ENCODE measurements around the gene NPLOC4.

Gene NPLOC4

DNA sequence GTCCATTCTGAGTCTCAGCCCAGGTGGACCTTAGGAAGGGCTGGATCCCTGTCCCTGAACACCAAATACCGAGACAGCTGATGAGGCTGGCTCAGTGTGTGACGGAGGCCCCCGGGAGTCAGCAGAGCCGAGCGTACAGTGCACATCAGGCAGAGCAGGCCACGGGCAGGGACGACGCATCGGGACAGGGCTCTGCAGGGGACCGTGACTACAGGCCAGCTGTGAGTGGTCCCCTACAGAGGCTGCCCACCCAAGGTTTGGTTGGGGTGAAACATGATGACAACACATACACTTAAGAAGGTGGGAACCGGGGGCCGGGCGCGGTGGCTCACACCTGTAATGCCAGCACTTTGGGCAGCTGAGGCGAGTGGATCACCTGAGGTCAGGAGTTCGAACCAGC lies 36.0 kb upstream of the NPLOC4 start:
- Histone ChIP-seq H3K27me3 (ENCODE audit: insufficient read depth, low read length, poor library complexity, severe bottlenecking) (no peaks in the 10 kb centered on the region), H3K9me2 (replicated peaks; ENCODE audit: low read depth, low read length) (no peaks in the 10 kb centered on the region), H2AFZ (ENCODE audit: low read length) (no peak overlapping the region), H3K4me3 (ENCODE audit: low read length, poor library complexity, severe bottlenecking) (no peak overlapping the region), H3K4me2 (ENCODE audit: low read depth, low read length, poor library complexity, severe bottlenecking) (no peak overlapping the region), H3K79me2 (ENCODE audit: insufficient read depth, low read length) (peaks cover 26% of the 10 kb centered on the region), H3K36me3 (ENCODE audit: insufficient read depth, low read length) (peaks cover 20% of the 10 kb centered on the region; the same call in 1 of the 2 replicates), H3K4me1 (ENCODE audit: insufficient read depth, low read length, poor library complexity, severe bottlenecking) (peaks cover 7% of the 10 kb centered on the region), H3K9me3 (ENCODE audit: insufficient read depth, low read depth, low read length) (no peaks in the 10 kb centered on the region), H3K9ac (ENCODE audit: low read depth, low read length, poor library complexity, severe bottlenecking) (no peak overlapping the region), H3F3A (ENCODE audit: low read depth) (no peaks in the 10 kb centered on the region), H4K20me1 (ENCODE audit: insufficient read depth, low read length, poor library complexity, severe bottlenecking) (peaks cover 17% of the 10 kb centered on the region)
- TF ChIP-seq, protein P1, sequence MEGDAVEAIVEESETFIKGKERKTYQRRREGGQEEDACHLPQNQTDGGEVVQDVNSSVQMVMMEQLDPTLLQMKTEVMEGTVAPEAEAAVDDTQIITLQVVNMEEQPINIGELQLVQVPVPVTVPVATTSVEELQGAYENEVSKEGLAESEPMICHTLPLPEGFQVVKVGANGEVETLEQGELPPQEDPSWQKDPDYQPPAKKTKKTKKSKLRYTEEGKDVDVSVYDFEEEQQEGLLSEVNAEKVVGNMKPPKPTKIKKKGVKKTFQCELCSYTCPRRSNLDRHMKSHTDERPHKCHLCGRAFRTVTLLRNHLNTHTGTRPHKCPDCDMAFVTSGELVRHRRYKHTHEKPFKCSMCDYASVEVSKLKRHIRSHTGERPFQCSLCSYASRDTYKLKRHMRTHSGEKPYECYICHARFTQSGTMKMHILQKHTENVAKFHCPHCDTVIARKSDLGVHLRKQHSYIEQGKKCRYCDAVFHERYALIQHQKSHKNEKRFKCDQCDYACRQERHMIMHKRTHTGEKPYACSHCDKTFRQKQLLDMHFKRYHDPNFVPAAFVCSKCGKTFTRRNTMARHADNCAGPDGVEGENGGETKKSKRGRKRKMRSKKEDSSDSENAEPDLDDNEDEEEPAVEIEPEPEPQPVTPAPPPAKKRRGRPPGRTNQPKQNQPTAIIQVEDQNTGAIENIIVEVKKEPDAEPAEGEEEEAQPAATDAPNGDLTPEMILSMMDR (conservative IDR thresholded peaks at IDR 0.05; ENCODE audit: low read length) = no peak
- no peak for TF ChIP-seq EZH2phosphoT487 (IDR thresholded peaks at IDR 0.05; ENCODE audit: borderline replicate concordance)

DNA sequence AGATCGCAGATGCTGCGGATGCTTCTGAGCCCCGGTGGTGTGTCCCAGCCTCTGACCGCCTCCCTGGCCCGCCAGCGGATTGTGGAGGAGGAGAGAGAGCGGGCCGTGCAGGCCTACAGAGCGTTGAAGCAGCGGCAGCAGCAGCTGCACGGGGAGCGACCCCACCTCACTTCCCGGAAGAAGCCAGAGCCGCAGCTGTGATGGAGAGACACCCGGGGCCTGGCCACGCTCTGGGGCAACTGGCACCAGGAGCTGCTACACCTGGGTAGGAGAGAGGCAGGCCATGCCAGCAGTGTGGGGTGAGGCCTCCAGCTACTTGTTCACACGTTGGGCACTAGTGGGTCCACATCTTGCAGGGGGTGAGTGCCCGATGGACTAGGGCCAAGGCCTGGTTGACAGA lies 35.6 kb upstream of the NPLOC4 start:
- H3K4me1 ChIP-seq (ENCODE audit: insufficient read depth, low read length, poor library complexity, severe bottlenecking) = peaks cover 11% of the 10 kb centered on the region

GRCh38 chr17:81667754-81668153 lies 30.8 kb upstream of the NPLOC4 start:
- H3K9me3 ChIP-seq (ENCODE audit: insufficient read depth, low read depth, low read length) = no peaks in the 10 kb centered on the region
- H3K4me2 ChIP-seq (ENCODE audit: low read depth, low read length, poor library complexity, severe bottlenecking) = peak overlapping the region; percentile 90
- peaks cover 8% of the 10 kb centered on the region for H3F3A ChIP-seq (ENCODE audit: low read depth)
- peak overlapping the region; percentile 99 for H3K9ac ChIP-seq (ENCODE audit: low read depth, low read length, poor library complexity, severe bottlenecking)
- no peak overlapping the region for H2AFZ ChIP-seq (ENCODE audit: low read length)
- H4K20me1 ChIP-seq (ENCODE audit: insufficient read depth, low read length, poor library complexity, severe bottlenecking) = peaks cover 18% of the 10 kb centered on the region
- TF ChIP-seq, protein P1 (conservative IDR thresholded peaks at IDR 0.05; ENCODE audit: low read length) = peak; percentile 72
- no peak for TF ChIP-seq EZH2phosphoT487 (IDR thresholded peaks at IDR 0.05; ENCODE audit: borderline replicate concordance)
- H3K27me3 ChIP-seq (ENCODE audit: insufficient read depth, low read length, poor library complexity, severe bottlenecking) = no peaks in the 10 kb centered on the region
- peaks cover 37% of the 10 kb centered on the region for H3K4me1 ChIP-seq (ENCODE audit: insufficient read depth, low read length, poor library complexity, severe bottlenecking)
- no peaks in the 10 kb centered on the region for H3K9me2 ChIP-seq (replicated peaks; ENCODE audit: low read depth, low read length)
- peaks cover 12% of the 10 kb centered on the region; the same call in 1 of the 2 replicates for H3K36me3 ChIP-seq (ENCODE audit: insufficient read depth, low read length)
- peak overlapping the region; percentile 98 for H3K4me3 ChIP-seq (ENCODE audit: low read length, poor library complexity, severe bottlenecking)
- peaks cover 62% of the 10 kb centered on the region for H3K79me2 ChIP-seq (ENCODE audit: insufficient read depth, low read length)

More for the DNA sequence above, 35.6 kb upstream of the NPLOC4 start:
- H3K9ac ChIP-seq (ENCODE audit: low read depth, low read length, poor library complexity, severe bottlenecking) = no peak overlapping the region
- H3K79me2 ChIP-seq (ENCODE audit: insufficient read depth, low read length) = peaks cover 31% of the 10 kb centered on the region
- no peak overlapping the region for H2AFZ ChIP-seq (ENCODE audit: low read length)
- H3K4me2 ChIP-seq (ENCODE audit: low read depth, low read length, poor library complexity, severe bottlenecking) = no peak overlapping the region
- H3K36me3 ChIP-seq (ENCODE audit: insufficient read depth, low read length) = peaks cover 20% of the 10 kb centered on the region; the same call in 1 of the 2 replicates
- H3K27me3 ChIP-seq (ENCODE audit: insufficient read depth, low read length, poor library complexity, severe bottlenecking) = no peaks in the 10 kb centered on the region
- H4K20me1 ChIP-seq (ENCODE audit: insufficient read depth, low read length, poor library complexity, severe bottlenecking) = peaks cover 17% of the 10 kb centered on the region
- H3K9me3 ChIP-seq (ENCODE audit: insufficient read depth, low read depth, low read length) = no peaks in the 10 kb centered on the region
- no peaks in the 10 kb centered on the region for H3K9me2 ChIP-seq (replicated peaks; ENCODE audit: low read depth, low read length)
- H3F3A ChIP-seq (ENCODE audit: low read depth) = no peaks in the 10 kb centered on the region
- TF ChIP-seq EZH2phosphoT487 (IDR thresholded peaks at IDR 0.05; ENCODE audit: borderline replicate concordance) = no peak
- TF ChIP-seq, protein P1 (conservative IDR thresholded peaks at IDR 0.05; ENCODE audit: low read length) = no peak
- H3K4me3 ChIP-seq (ENCODE audit: low read length, poor library complexity, severe bottlenecking) = no peak overlapping the region

Measured in Loucy (cell line).